Myometrial cell (primary cell): Measurements from ENCODE around the gene MDN1. TPM values are rescaled to one million over a fixed set of nuclear protein-coding genes. Genes with fewer than 3 reads are reported as not detected.

Experiments used
- total RNA-seq: library from RNA; depleted of rRNA; stranded (reverse); fragments of >200 nt; gene quantifications from 2 replicates; pipeline ENCODE4 v1.2.3, GENCODE V29; 2015

Gene MDN1, protein sequence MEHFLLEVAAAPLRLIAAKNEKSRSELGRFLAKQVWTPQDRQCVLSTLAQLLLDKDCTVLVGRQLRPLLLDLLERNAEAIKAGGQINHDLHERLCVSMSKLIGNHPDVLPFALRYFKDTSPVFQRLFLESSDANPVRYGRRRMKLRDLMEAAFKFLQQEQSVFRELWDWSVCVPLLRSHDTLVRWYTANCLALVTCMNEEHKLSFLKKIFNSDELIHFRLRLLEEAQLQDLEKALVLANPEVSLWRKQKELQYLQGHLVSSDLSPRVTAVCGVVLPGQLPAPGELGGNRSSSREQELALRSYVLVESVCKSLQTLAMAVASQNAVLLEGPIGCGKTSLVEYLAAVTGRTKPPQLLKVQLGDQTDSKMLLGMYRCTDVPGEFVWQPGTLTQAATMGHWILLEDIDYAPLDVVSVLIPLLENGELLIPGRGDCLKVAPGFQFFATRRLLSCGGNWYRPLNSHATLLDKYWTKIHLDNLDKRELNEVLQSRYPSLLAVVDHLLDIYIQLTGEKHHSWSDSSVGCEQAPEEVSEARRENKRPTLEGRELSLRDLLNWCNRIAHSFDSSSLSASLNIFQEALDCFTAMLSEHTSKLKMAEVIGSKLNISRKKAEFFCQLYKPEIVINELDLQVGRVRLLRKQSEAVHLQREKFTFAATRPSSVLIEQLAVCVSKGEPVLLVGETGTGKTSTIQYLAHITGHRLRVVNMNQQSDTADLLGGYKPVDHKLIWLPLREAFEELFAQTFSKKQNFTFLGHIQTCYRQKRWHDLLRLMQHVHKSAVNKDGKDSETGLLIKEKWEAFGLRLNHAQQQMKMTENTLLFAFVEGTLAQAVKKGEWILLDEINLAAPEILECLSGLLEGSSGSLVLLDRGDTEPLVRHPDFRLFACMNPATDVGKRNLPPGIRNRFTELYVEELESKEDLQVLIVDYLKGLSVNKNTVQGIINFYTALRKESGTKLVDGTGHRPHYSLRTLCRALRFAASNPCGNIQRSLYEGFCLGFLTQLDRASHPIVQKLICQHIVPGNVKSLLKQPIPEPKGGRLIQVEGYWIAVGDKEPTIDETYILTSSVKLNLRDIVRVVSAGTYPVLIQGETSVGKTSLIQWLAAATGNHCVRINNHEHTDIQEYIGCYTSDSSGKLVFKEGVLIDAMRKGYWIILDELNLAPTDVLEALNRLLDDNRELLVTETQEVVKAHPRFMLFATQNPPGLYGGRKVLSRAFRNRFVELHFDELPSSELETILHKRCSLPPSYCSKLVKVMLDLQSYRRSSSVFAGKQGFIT (N-terminal part only)
- 5.8 and 9.7 TPM in 2 replicates for total RNA-seq

GRCh38 chr6:89819336-89820130, at the start of gene MDN1:
Gene MDN1, minus strand, starts transcription at chr6:89819794. Its CDS starts 187 bp downstream, at chr6:89819607.

DNA sequence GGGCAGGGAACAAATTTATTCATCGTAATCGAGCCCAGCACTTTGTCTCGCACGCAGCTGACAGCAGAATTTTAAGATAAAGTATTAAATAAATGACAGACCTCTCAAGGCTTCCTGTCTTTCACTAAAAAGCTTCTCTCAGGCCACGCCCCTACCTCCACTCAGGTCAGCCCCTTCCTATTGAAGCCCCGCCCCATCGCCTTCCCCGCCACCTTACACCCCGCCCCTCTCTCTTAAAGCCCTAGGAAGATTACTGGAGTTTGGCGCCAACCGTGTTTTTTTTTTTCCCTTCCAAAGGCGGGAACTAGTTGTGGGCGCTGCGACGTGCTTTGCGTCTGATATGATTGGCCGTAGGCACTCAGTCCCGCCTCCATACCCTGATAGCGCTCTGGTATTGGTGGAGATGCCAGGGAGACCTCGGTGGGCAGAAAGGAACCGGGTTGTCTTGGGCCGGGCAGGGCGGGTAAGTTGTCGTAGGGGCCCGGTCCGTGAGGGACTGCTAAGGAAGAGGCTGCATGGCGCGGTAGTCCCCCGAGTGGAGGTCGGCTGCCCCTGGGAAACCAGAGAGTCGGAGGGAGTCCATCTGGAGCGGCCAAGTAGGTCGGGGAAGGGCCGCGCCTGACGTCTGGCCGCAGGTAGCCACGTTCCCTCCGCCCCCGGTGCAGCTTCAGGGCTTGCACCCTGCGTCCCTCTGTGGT, 10.0 kb upstream of the MDN1 start, which contains the start of gene CASP8AP2:
Gene CASP8AP2, plus strand, starts transcription at position 409 of the 698 bp plus-strand sequence.

GRCh38 chr6:89638320-89639195, 181.0 kb downstream of the MDN1 start, which contains the start of gene LYRM2:
Gene LYRM2, minus strand, starts transcription at chr6:89638747. Its CDS starts 31 bp downstream, at chr6:89638716.

Other genes starting within 250 kb of the MDN1 start
- gene LYRM2, start 181.0 kb downstream of the MDN1 start, total RNA-seq = 17.9 and 39.7 TPM in 2 replicates
- 3.7 and 4.8 TPM in 2 replicates for gene CASP8AP2, start 10.1 kb upstream of the MDN1 start, total RNA-seq
- gene GJA10, start 74.7 kb upstream of the MDN1 start, total RNA-seq = not detected in 2 replicates